HG02973 (cell line): ENCODE measurements around the gene ANGEL1.
A peak's percentile ranks its signal among the peaks of the same experiment; 100 is the strongest.

Experiments
- ATAC-seq: cut with Tn5 transposase; IDR thresholded peaks from one replicate; pipeline ENCODE4 v1.9.1; 2021; ENCODE audit warnings: moderate library complexity; ENCODE audit not compliant: unreplicated experiment

ANGEL1 gene

GRCh38 chr14:76812422-76813383, at the start of gene ANGEL1:
ANGEL1 (minus strand) TSS chr14:76812882; CDS start chr14:76812827, 55 bp downstream.
- ATAC-seq = peak; percentile 78

GRCh38 chr14:76861574-76862255, 49.0 kb upstream of the ANGEL1 start:
- no peak for ATAC-seq

GRCh38 chr14:76856769-76857168, 44.1 kb upstream of the ANGEL1 start:
- no peak for ATAC-seq

GRCh38 chr14:76855066-76855465, 42.4 kb upstream of the ANGEL1 start:
- ATAC-seq = no peak

- no peak for ATAC-seq
Observed at GRCh38 chr14:76848879-76849278, 36.2 kb upstream of the ANGEL1 start.

GRCh38 chr14:76846331-76847047, 33.8 kb upstream of the ANGEL1 start:
- ATAC-seq = no peak

GRCh38 chr14:76844223-76844622, 31.5 kb upstream of the ANGEL1 start:
- no peak for ATAC-seq

- no peak for ATAC-seq
Observed at GRCh38 chr14:76842414-76842813, 29.7 kb upstream of the ANGEL1 start.

GRCh38 chr14:76837524-76837923, 24.8 kb upstream of the ANGEL1 start:
- ATAC-seq = no peak

- ATAC-seq = no peak
Observed at GRCh38 chr14:76836029-76836630, 23.4 kb upstream of the ANGEL1 start.

- ATAC-seq = no peak
Observed at GRCh38 chr14:76834241-76834661, 21.6 kb upstream of the ANGEL1 start.

GRCh38 chr14:76833011-76833410, 20.3 kb upstream of the ANGEL1 start:
- ATAC-seq = no peak

- no peak for ATAC-seq
Observed at GRCh38 chr14:76832503-76832988, 19.9 kb upstream of the ANGEL1 start.

GRCh38 chr14:76830556-76830955, 17.9 kb upstream of the ANGEL1 start:
- ATAC-seq = no peak

- no peak for ATAC-seq
Observed at GRCh38 chr14:76829650-76830421, 17.2 kb upstream of the ANGEL1 start.

GRCh38 chr14:76829013-76829365, 16.3 kb upstream of the ANGEL1 start:
- no peak for ATAC-seq

- ATAC-seq = no peak
Observed at GRCh38 chr14:76828339-76829012, 15.8 kb upstream of the ANGEL1 start.

GRCh38 chr14:76827696-76828296, 15.1 kb upstream of the ANGEL1 start:
- ATAC-seq = no peak

GRCh38 chr14:76826122-76826521, 13.4 kb upstream of the ANGEL1 start, which contains the start of gene LRRC74A:
LRRC74A (plus strand) TSS chr14:76826408; CDS start chr14:76826698, 290 bp downstream.
- no peak for ATAC-seq
